K562 (cell line): ENCODE measurements around the gene ERICH6. TPM values are rescaled to one million over a fixed set of nuclear protein-coding genes. Genes with fewer than 3 reads are reported as not detected.

Experiments
- ATAC-seq: fragments of 200-7000 bp; cut with Tn5 transposase; 3 replicates; pipeline ENCODE4 v1.9.1; 2020; ENCODE audit warnings: moderate library complexity
- BruUV-seq: library from RNA; stranded (reverse); fragments of 400-500 nt; replicated peaks from 2 replicates; lab custom pipeline; 2021; lab: Mats Ljungman, UMichigan
- CTCF ChIA-PET: fragments of 300-600 bp; formaldehyde crosslinking; extraction: SDS; loops from one replicate; lab custom pipeline; 2021; ENCODE audit warnings: low intra/inter-chr PET ratio; lab: Yijun Ruan, JAX
- POLR2A ChIA-PET: fragments of 300-600, 350-650 bp; sonication (Branson Sonifier 250); formaldehyde crosslinking; extraction: SDS; loops from one replicate; lab custom pipeline; 2021; ENCODE audit warnings: antibody characterized with exemption, inconsistent platforms; lab: Yijun Ruan, JAX
- DNase-seq, 4 experiments: peaks; one replicate each; pipeline versions ENCODE4 v3.0.0 to v3.0.0-alpha.2; 2011 to 2018; ENCODE audit warnings: low spot score in 3 of 4, mixed read lengths in 3 of 4; ENCODE audit errors: extremely low read depth in 1 of 4
- FAIRE-seq: peaks from 2 replicates; lab custom pipeline; 2011; peaks lifted over from hg19 to GRCh38; lab: Jason Lieb, UNC
- H2AFZ ChIP-seq: 2 replicates; pipeline ENCODE4 v1.6.0; 2011; ENCODE audit warnings: low read depth, low read length, control low read depth, inconsistent platforms
- H3K27ac ChIP-seq: fragments of 200-600 bp; 3 replicates; pipeline ENCODE4 v1.8.0; 2011; ENCODE audit warnings: low read depth, mild to moderate bottlenecking, control low read depth, inconsistent platforms, low read length, moderate library complexity, mixed read lengths; ENCODE audit errors: extremely low read depth
- H3K27me3 ChIP-seq, 2 experiments: fragments of 300-600 bp in 1 of 2; 2 replicates in 1 of 2; 3 replicates in 1 of 2; pipeline versions ENCODE4 v1.6.0 to v1.8.0; 2011; ENCODE audit warnings: inconsistent platforms in 2 of 2, low read length in 2 of 2, mild to moderate bottlenecking in 1 of 2, mixed read lengths in 1 of 2, moderate library complexity in 1 of 2; ENCODE audit not compliant: control insufficient read depth in 2 of 2, insufficient read depth in 2 of 2
- H3K36me3 ChIP-seq: fragments of 300-600 bp; 3 replicates; pipeline ENCODE4 v1.8.0; 2011; ENCODE audit warnings: mild to moderate bottlenecking, low read length, inconsistent platforms; ENCODE audit not compliant: control insufficient read depth, insufficient read depth
- H3K4me1 ChIP-seq, 2 experiments: fragments of 200-600 bp in 1 of 2; replicated peaks in 1 of 2; 2 replicates in 1 of 2; 3 replicates in 1 of 2; pipeline versions ENCODE4 v1.5.1 to v1.8.0; 2011; ENCODE audit warnings: inconsistent platforms in 2 of 2, low read length in 2 of 2, mild to moderate bottlenecking in 1 of 2, mixed read lengths in 1 of 2, moderate library complexity in 1 of 2; ENCODE audit not compliant: control insufficient read depth in 2 of 2, insufficient read depth in 2 of 2
- H3K4me2 ChIP-seq: 2 replicates; pipeline ENCODE4 v1.6.1; 2011; ENCODE audit warnings: low read length, control low read depth, inconsistent platforms, mixed read lengths; ENCODE audit not compliant: insufficient read depth
- H3K4me3 ChIP-seq: fragments of 200-600 bp; sonication (generic), shearing (Covaris generic); 2 replicates; pipeline ENCODE4 v1.5.1; 2016; ENCODE audit warnings: control low read depth, inconsistent platforms
- H3K79me2 ChIP-seq: fragments of 200-600 bp; 3 replicates; pipeline ENCODE4 v1.8.0; 2011; ENCODE audit warnings: low read length, inconsistent platforms; ENCODE audit not compliant: control insufficient read depth, insufficient read depth
- H3K9ac ChIP-seq, 2 experiments: 2 replicates each; pipeline versions ENCODE4 v1.6.0 to v1.6.1; 2011; ENCODE audit warnings: low read depth in 2 of 2, low read length in 2 of 2, control low read depth in 1 of 2, inconsistent platforms in 1 of 2, mild to moderate bottlenecking in 1 of 2, mixed read lengths in 1 of 2; ENCODE audit not compliant: insufficient read depth in 1 of 2
- H3K9me1 ChIP-seq: one replicate; pipeline ENCODE4 v1.6.0; 2011; ENCODE audit warnings: inconsistent platforms, mild to moderate bottlenecking, low read length, moderate library complexity; ENCODE audit not compliant: control insufficient read depth, insufficient read depth
- H3K9me3 ChIP-seq: replicated peaks from 2 replicates; pipeline ENCODE4 v1.5.1; 2011; ENCODE audit warnings: low read depth, low read length, inconsistent platforms; ENCODE audit not compliant: control insufficient read depth, insufficient read depth
- H4K20me1 ChIP-seq: replicated peaks from 2 replicates; pipeline ENCODE4 v1.6.1; 2011; ENCODE audit warnings: low read length, inconsistent platforms, mixed read lengths; ENCODE audit not compliant: control insufficient read depth, insufficient read depth
- BMI1 ChIP-seq: fragments of 150-350 bp; IDR thresholded peaks from 2 replicates; pipeline ENCODE4 v1.6.1; 2014; ENCODE audit warnings: low read length
- CREB1 ChIP-seq, 2 experiments: sonication (generic) in 1 of 2; formaldehyde crosslinking in 1 of 2; IDR thresholded peaks; 2 replicates each; pipeline versions ENCODE4 v1.6.1 to v1.8.0; 2012 to 2022; ENCODE audit warnings: inconsistent platforms in 1 of 2, mild to moderate bottlenecking in 1 of 2, missing genetic modification reagents in 1 of 2, moderate library complexity in 1 of 2
- FOXP4 ChIP-seq: sonication (generic); formaldehyde crosslinking; IDR thresholded peaks from 2 replicates; pipeline ENCODE4 v1.8.0; 2022; ENCODE audit warnings: mild to moderate bottlenecking, missing genetic modification reagents, borderline replicate concordance
- HOXB6 ChIP-seq: fragments of 250-450 bp; sonication (Bioruptor Pico); IDR thresholded peaks from 2 replicates; pipeline ENCODE4 v1.5.1; 2022; ENCODE audit warnings: mild to moderate bottlenecking, borderline replicate concordance
- KAT8 ChIP-seq: fragments of 450-650 bp; IDR thresholded peaks from 2 replicates; pipeline ENCODE4 v1.6.1; 2016; ENCODE audit warnings: low read depth, mild to moderate bottlenecking
- MCM3 ChIP-seq: fragments of 450-650 bp; IDR thresholded peaks from 2 replicates; pipeline ENCODE4 v1.6.1; 2016
- NUFIP1 ChIP-seq: fragments of 450-650 bp; IDR thresholded peaks from 2 replicates; pipeline ENCODE4 v1.6.1; 2018; ENCODE audit not compliant: partially characterized antibody
- PATZ1 ChIP-seq: fragments of 250-450 bp; sonication (Bioruptor Pico); IDR thresholded peaks from 2 replicates; pipeline ENCODE4 v1.5.0; 2020; ENCODE audit warnings: mild to moderate bottlenecking, borderline replicate concordance
- RBM17 ChIP-seq: fragments of 200-400 bp; formaldehyde crosslinking; IDR thresholded peaks from 2 replicates; pipeline ENCODE4 v1.6.1; 2017; ENCODE audit warnings: low read depth, mild to moderate bottlenecking, low read length, borderline replicate concordance
- RBM25 ChIP-seq: fragments of 200-400 bp; formaldehyde crosslinking; IDR thresholded peaks from 2 replicates; pipeline ENCODE4 v1.6.1; 2018; ENCODE audit warnings: low read length, low read depth, moderate library complexity; ENCODE audit not compliant: severe bottlenecking
- TCFL5 ChIP-seq: fragments of 250-450 bp; sonication (Bioruptor Pico); conservative IDR thresholded peaks from 2 replicates; pipeline ENCODE4 v1.6.1; 2021; ENCODE audit warnings: mild to moderate bottlenecking, moderate library complexity, matching md5 sums
- ZBTB17 ChIP-seq: fragments of 450-650 bp; formaldehyde crosslinking; IDR thresholded peaks from 2 replicates; pipeline ENCODE4 v1.4.0; 2020; ENCODE audit warnings: mild to moderate bottlenecking
- ZNF165 ChIP-seq: fragments of 250-450 bp; sonication (Bioruptor Pico); IDR thresholded peaks from 2 replicates; pipeline ENCODE4 v1.4.0; 2020; ENCODE audit warnings: borderline replicate concordance
- ZNF384 ChIP-seq: IDR thresholded peaks from 2 replicates; pipeline ENCODE4 v1.6.1; 2012; ENCODE audit warnings: low read depth, low read length, improper control_type of control experiment
- ZNF77 ChIP-seq: fragments of 250-450 bp; sonication (Bioruptor Pico); IDR thresholded peaks from 2 replicates; pipeline ENCODE4 v1.5.0; 2020
- WGBS: fragments of 100-300 bp; shearing (Covaris generic); methylation state at CpG from one replicate; pipeline ENCODE4 v1.1.6; 2016; ENCODE audit warnings: low coverage, mixed read lengths; ENCODE audit not compliant: insufficient coverage; ENCODE audit errors: missing lambda C conversion rate; 5-methylcytosine and 5-hydroxymethylcytosine counted together
- in situ Hi-C: fragments of 300-500 bp; cut with MboI; formaldehyde crosslinking; loops from 4 replicates; pipeline ENCODE4 v1.15.0; 2018; ENCODE audit warnings: inconsistent platforms, mixed read lengths
- intact Hi-C: fragments of 100-400 bp; cut with micrococcal nuclease; formaldehyde crosslinking; loops from 2 replicates; pipeline ENCODE4 v1.14.2; 2022
- polyA plus RNA-seq, 8 experiments: library from polyadenylated mRNA; depleted of rRNA in 4 of 8; stranded (reverse) in 5 of 8; unstranded in 3 of 8; fragments of >200 nt; fragmentation: Nextera tagmentation in 2 of 8; fragmentation: Illumina TruSeq in 1 of 8; extraction: Ambion mirVana in 2 of 8; extraction: Trizol in 1 of 8; gene quantifications; 2 replicates each; pipeline versions ENCODE4 v1.2.1 to v1.2.3, GENCODE V29; 2011 to 2014; ENCODE audit warnings: inconsistent platforms in 1 of 8, missing spikeins in 1 of 8
- total RNA-seq, 7 experiments: library from RNA; depleted of rRNA in 6 of 7; stranded (reverse); fragments of >200 nt in 6 of 7; fragmentation: Illumina TruSeq in 2 of 7; extraction: Trizol in 2 of 7; gene quantifications; 2 replicates each; pipeline versions ENCODE4 v1.2.1 to v1.2.3, GENCODE V29; 2011 to 2021; ENCODE audit warnings: low replicate concordance in 1 of 7

Gene ERICH6
- total and polyA plus RNA-seq, 9 of the 15 experiments (the other 6 are each of a cell fraction or from before 2014, with no cell fraction given), result not detected

GRCh38 chr3:150723946-150724345, 20.2 kb upstream of the ERICH6 start:
- WGBS, result 70% methylated on average over 6 of the region's 6 CpGs
- Histone ChIP-seq H3K27ac (no peak overlapping the region), H3K9me1 (no peaks in the 10 kb centered on the region), H3K4me3 (no peak overlapping the region), H2AFZ (no peak overlapping the region), H3K9ac (peak overlapping the region in 1 of 2 experiments; percentile 62; a peak in 1 of 4 replicates), H3K79me2 (no peaks in the 10 kb centered on the region), H3K36me3 (no peaks in the 10 kb centered on the region), H3K9me3 (no peaks in the 10 kb centered on the region), H3K4me1 (peaks cover 28 to 39% of the 10 kb centered on the region in 2 experiments), H3K27me3 (no peaks in the 10 kb centered on the region), H4K20me1 (no peaks in the 10 kb centered on the region), H3K4me2 (no peak overlapping the region)
- CTCF ChIA-PET, result no interaction called here
- intact Hi-C loops, result loop anchor here (5.0 to 10.0 kb wide), 3 partner anchors 111 to 423 kb away; no protein-coding TSS in a partner anchor
- BruUV-seq, result no TSS peak
- POLR2A ChIA-PET, result interaction anchor here (0.7 to 0.9 kb wide), 2 partner anchors 15 to 177 kb away, joined by 3 to 4 read pairs; partner anchors contain the start of genes EIF2A and SERP1
- TF ChIP-seq RBM25 (no peak), KAT8 (no peak), FOXP4 (no peak), MCM3 (no peak), ZBTB17 (CRISPR knock-in tag) (no peak), ZNF384 (no peak), ZNF77 (CRISPR knock-in tag) (no peak), RBM17 (no peak), HOXB6 (CRISPR knock-in tag) (no peak), BMI1 (no peak), NUFIP1 (no peak), ZNF165 (CRISPR knock-in tag) (no peak), PATZ1 (CRISPR knock-in tag) (no peak), TCFL5 (CRISPR knock-in tag) (no peak), CREB1 (IDR thresholded peaks at IDR 0.05) (no peak), CREB1 (CRISPR knock-in tag; IDR thresholded peaks at IDR 0.05) (no peak)
- in situ Hi-C loops, result loop anchor here (5.0 to 10.0 kb wide), 2 partner anchors 48 to 121 kb away; no protein-coding TSS in a partner anchor
- ATAC-seq, result no peak
- no peak for FAIRE-seq
- no peak for DNase-seq
